ENCODE results near the gene MTMR6. TPM values are rescaled to one million over a fixed set of nuclear protein-coding genes. Genes with fewer than 3 reads are reported as not detected.

MTMR6 gene
- total RNA-seq, 2 experiments from 2014 or later = 18.4 to 20.0 TPM

DNA sequence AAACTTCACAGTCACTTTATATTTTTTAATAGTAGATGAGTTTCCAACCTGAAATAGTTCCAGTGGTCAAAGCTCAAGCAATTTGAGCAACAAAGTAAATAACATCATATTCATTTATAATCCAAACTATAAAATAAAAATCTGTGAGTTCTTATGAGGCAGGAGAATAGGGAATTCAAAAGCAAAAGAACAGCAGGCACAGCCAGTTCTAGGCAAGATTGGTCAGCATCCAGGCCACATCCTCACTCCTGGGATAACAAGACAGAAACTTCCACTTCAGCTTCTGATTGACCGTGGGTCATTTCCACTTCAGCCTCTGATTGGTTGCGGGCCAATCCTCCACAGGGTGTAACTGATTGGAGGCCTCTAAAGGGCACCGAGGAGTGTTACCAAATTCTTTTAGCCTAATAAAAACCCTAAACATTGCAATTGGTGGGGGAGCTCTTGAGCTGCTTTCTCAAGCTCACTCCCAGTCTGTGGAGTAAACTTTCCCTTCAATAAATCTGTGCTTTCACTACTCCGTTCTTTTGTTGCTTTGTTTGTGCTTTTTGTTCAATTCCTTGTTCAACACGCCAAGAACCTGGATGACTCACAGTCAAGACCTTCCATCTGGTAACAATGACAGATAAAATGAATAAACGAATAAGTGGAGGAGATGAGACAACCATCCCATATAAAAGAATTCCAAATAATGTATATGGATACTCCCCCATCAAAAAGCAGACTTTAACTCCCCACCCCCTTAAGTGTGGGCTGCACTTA is 72.6 kb downstream of the MTMR6 start:
- no peaks in the 10 kb centered on the region for H3K9me3 Mint-ChIP-seq (ENCODE audit: insufficient read depth)
- H3K27ac Mint-ChIP-seq = no peak overlapping the region
- peaks cover 3% of the 10 kb centered on the region for H3K27me3 Mint-ChIP-seq (ENCODE audit: low read depth)
- DNase-seq = no peak
- H3K36me3 Mint-ChIP-seq (ENCODE audit: low read depth) = no peaks in the 10 kb centered on the region
- no peak overlapping the region for H3K4me3 Mint-ChIP-seq
- H3K4me1 Mint-ChIP-seq (ENCODE audit: low read depth) = no peaks in the 10 kb centered on the region
- no peak for ATAC-seq
- ChIA-PET CTCF (no interaction called here), POLR2A (no interaction called here)

DNA sequence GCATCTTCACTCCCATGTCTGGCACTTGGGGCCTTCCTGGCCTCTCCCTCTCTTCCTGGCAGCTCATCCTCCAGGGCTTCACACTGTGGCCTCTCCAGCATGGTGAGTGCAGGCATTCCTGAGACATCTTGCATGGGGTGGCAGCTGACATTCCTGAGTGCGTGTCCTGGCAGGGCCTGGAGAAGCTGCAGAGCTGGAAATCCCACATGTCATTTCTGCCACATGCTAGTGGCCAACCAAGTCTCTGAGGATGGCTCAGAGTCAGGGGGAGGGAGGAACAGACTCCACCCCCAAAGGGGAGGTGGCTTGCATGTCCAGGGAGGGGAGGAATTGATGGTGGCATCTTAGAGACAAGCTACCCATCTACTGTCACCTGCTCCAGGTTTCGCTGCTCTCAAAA is 73.6 kb downstream of the MTMR6 start:
- ChIA-PET CTCF (interaction anchor here (1.5 kb wide), 1 partner anchor 20 kb away, joined by 3 read pairs; no protein-coding TSS in a partner anchor), POLR2A (interaction anchor here (0.6 kb wide), 1 partner anchor 763 kb away, joined by 3 read pairs; no protein-coding TSS in a partner anchor)
- Mint-ChIP-seq H3K27me3 (ENCODE audit: low read depth) (peaks cover 3% of the 10 kb centered on the region), H3K4me3 (no peak overlapping the region), H3K9me3 (ENCODE audit: insufficient read depth) (no peaks in the 10 kb centered on the region), H3K36me3 (ENCODE audit: low read depth) (no peaks in the 10 kb centered on the region), H3K27ac (no peak overlapping the region), H3K4me1 (ENCODE audit: low read depth) (no peaks in the 10 kb centered on the region)
- ATAC-seq = no peak
- DNase-seq = no peak

DNA sequence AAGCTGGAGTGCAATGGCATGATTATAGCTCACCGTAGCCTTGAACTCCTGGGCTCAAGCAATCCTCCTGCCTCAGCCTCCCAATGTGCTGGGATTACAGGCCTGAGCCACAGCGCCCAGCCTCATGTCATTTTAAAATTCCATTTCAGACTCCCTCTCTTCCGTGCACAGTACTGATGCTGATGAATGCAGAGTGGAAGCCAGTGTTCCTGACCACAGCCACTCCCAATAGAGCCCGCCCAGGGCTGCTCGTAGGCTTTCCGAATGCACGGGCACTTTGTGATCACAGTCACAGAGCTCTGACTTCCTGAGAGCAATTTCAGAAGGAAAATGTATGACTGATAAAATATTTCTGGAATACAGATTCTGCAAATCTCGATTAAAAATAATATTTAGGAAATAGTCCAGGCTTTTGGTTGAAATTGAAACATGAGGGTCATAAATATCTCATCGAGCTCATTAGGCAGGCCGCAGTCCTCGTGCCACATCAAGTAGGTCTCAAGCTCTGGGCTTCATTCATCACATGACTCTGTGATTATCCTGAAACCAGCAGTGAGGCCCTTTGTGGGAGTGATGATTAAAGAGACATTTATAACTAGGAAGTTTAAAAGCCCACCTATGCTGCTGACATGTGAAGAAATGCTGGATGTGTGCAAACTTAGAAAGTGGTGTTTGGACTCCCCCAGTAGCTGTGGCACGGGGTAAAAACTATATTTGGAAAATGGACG is 76.3 kb downstream of the MTMR6 start:
- H3K27ac Mint-ChIP-seq = no peak overlapping the region
- CTCF ChIA-PET = no interaction called here

GRCh38 chr13:25207291-25207810 is 79.9 kb downstream of the MTMR6 start:
- Mint-ChIP-seq H3K27me3 (ENCODE audit: low read depth) (no peaks in the 10 kb centered on the region), H3K4me3 (no peak overlapping the region), H3K4me1 (ENCODE audit: low read depth) (no peaks in the 10 kb centered on the region), H3K9me3 (ENCODE audit: insufficient read depth) (no peaks in the 10 kb centered on the region), H3K27ac (no peak overlapping the region), H3K36me3 (ENCODE audit: low read depth) (no peaks in the 10 kb centered on the region)
- CTCF ChIA-PET = interaction anchor here (1.9 kb wide), 1 partner anchor 26 kb away, joined by 7 read pairs; no protein-coding TSS in a partner anchor
- DNase-seq (no peak), ATAC-seq (no peak)
- POLR2A ChIA-PET = no interaction called here

More for the DNA sequence above, 76.3 kb downstream of the MTMR6 start:
- DNase-seq (no peak), ATAC-seq (no peak)
- Mint-ChIP-seq H3K36me3 (ENCODE audit: low read depth) (no peaks in the 10 kb centered on the region), H3K4me1 (ENCODE audit: low read depth) (no peaks in the 10 kb centered on the region), H3K27me3 (ENCODE audit: low read depth) (no peaks in the 10 kb centered on the region), H3K9me3 (ENCODE audit: insufficient read depth) (no peaks in the 10 kb centered on the region), H3K4me3 (no peak overlapping the region)
- POLR2A ChIA-PET = no interaction called here

- POLR2A ChIA-PET = no interaction called here
- Mint-ChIP-seq H3K4me1 (ENCODE audit: low read depth) (no peaks in the 10 kb centered on the region), H3K36me3 (ENCODE audit: low read depth) (no peaks in the 10 kb centered on the region), H3K4me3 (no peak overlapping the region), H3K27me3 (ENCODE audit: low read depth) (no peaks in the 10 kb centered on the region), H3K27ac (no peak overlapping the region), H3K9me3 (ENCODE audit: insufficient read depth) (no peaks in the 10 kb centered on the region)
- CTCF ChIA-PET = no interaction called here
- no peak for DNase-seq
- no peak for ATAC-seq
These were observed 82.4 kb downstream of the MTMR6 start for GRCh38 chr13:25204863-25205262.

DNA sequence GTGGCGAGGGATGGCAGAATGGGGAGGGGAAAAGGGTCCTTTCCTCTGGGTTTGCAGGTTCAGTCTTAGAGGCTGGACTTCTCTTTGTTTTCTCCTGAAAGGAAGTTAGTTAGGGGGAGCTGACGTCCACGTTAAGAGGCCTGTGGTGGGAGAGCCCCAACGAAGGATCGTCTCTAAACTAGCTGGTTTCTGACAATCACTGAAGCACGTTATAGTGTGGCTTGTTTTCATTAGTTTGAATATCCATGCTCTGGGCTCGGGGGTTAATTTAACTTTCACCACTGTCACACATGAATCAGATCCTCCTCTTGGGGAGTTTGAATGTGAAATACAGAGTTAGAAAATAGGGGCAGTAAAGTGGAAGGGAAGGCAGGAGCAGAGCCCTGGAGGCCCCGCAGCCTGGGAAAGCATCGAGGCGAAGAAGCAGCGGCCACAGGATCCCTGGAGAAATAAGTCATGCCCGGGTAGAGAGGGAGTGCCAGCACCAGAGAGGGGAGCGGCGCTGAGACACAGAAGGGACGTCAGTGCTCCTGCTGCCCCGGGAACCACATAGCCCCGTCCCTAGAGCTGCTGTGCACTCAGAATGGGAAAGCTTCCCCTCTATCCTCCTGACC is 84.1 kb downstream of the MTMR6 start:
- DNase-seq (no peak), ATAC-seq (no peak)
- no peak overlapping the region for H3K4me3 Mint-ChIP-seq
- H3K27me3 Mint-ChIP-seq (ENCODE audit: low read depth) = no peaks in the 10 kb centered on the region
- POLR2A ChIA-PET = no interaction called here
- CTCF ChIA-PET = interaction anchor here (0.6 kb wide), 1 partner anchor 173 kb away, joined by 3 read pairs; no protein-coding TSS in a partner anchor
- H3K4me1 Mint-ChIP-seq (ENCODE audit: low read depth) = no peaks in the 10 kb centered on the region
- H3K27ac Mint-ChIP-seq = no peak overlapping the region
- H3K36me3 Mint-ChIP-seq (ENCODE audit: low read depth) = no peaks in the 10 kb centered on the region
- H3K9me3 Mint-ChIP-seq (ENCODE audit: insufficient read depth) = no peaks in the 10 kb centered on the region

DNA sequence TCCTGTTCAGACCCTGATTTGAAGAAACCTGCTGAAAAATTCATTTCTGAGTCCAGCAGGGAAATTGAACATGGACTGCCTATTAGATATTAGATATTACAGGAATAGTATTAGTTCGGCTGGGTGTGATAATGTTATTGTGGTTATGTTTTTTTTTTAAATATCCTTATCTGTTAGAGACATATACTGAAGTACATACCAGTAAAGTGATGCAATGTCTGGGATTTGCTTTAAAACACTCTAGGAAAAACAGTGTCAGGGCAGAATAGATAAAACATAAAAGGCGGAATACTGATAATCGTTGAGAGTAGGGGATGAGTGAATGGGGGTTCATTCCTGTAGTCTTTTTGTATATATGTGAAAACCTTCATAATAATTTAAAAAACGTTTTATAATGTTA is 86.5 kb downstream of the MTMR6 start:
- H3K9me3 Mint-ChIP-seq (ENCODE audit: insufficient read depth) = no peaks in the 10 kb centered on the region
- DNase-seq (no peak), ATAC-seq (no peak)
- no peak overlapping the region for H3K4me3 Mint-ChIP-seq
- H3K27ac Mint-ChIP-seq = no peak overlapping the region
- no peaks in the 10 kb centered on the region for H3K4me1 Mint-ChIP-seq (ENCODE audit: low read depth)
- H3K36me3 Mint-ChIP-seq (ENCODE audit: low read depth) = no peaks in the 10 kb centered on the region
- ChIA-PET POLR2A (no interaction called here), CTCF (no interaction called here)
- no peaks in the 10 kb centered on the region for H3K27me3 Mint-ChIP-seq (ENCODE audit: low read depth)

GRCh38 chr13:25198647-25199046 is 88.6 kb downstream of the MTMR6 start:
- Mint-ChIP-seq H3K36me3 (ENCODE audit: low read depth) (no peaks in the 10 kb centered on the region), H3K4me3 (no peak overlapping the region), H3K27me3 (ENCODE audit: low read depth) (peaks cover 9% of the 10 kb centered on the region), H3K27ac (no peak overlapping the region), H3K9me3 (ENCODE audit: insufficient read depth) (no peaks in the 10 kb centered on the region), H3K4me1 (ENCODE audit: low read depth) (no peaks in the 10 kb centered on the region)
- ChIA-PET CTCF (no interaction called here), POLR2A (no interaction called here)
- ATAC-seq (no peak), DNase-seq (no peak)

GRCh38 chr13:25196971-25197370 is 90.3 kb downstream of the MTMR6 start:
- no peaks in the 10 kb centered on the region for H3K36me3 Mint-ChIP-seq (ENCODE audit: low read depth)

More at GRCh38 chr13:25196971-25197370, 90.3 kb downstream of the MTMR6 start:
- no peak overlapping the region for H3K4me3 Mint-ChIP-seq
- H3K9me3 Mint-ChIP-seq (ENCODE audit: insufficient read depth) = no peaks in the 10 kb centered on the region
- H3K27me3 Mint-ChIP-seq (ENCODE audit: low read depth) = peaks cover 17% of the 10 kb centered on the region
- H3K27ac Mint-ChIP-seq = no peak overlapping the region
- ChIA-PET CTCF (no interaction called here), POLR2A (no interaction called here)
- no peak for ATAC-seq
- DNase-seq = no peak
- H3K4me1 Mint-ChIP-seq (ENCODE audit: low read depth) = no peaks in the 10 kb centered on the region

Other genes with a start within 250 kb of the MTMR6 start
- under 1 TPM; 0.63 to 0.79 TPM for gene PABPC3, start 191.4 kb downstream of the MTMR6 start, total RNA-seq
- gene AMER2, start 115.2 kb downstream of the MTMR6 start, total RNA-seq = not detected
- 10 to 100 TPM; 85.6 to 91.0 TPM for gene NUP58, start 14.1 kb upstream of the MTMR6 start, total RNA-seq
- 1 to 10 TPM; 1.1 to 1.2 TPM for gene ATP8A2, start 84.5 kb upstream of the MTMR6 start, total RNA-seq

All from activated CD8-positive, alpha-beta T cell treated with anti-CD3 and anti-CD28 coated beads, Interleukin-2, amount 10 ng/mL, durations not matched to agents 7 days and 5 days (primary cell).